Neural cell (in vitro differentiated cells): Measurements from ENCODE around the gene PTPRN2.

ENCODE experiments used
- CTCF ChIP-seq: fragments of 450-650 bp; IDR thresholded peaks from 2 replicates; pipeline ENCODE4 v1.5.1; 2014; ENCODE audit warnings: antibody characterized with exemption, mild to moderate bottlenecking, moderate library complexity; ENCODE audit not compliant: poor library complexity, severe bottlenecking
- EP300 ChIP-seq: fragments of 450-650 bp; conservative IDR thresholded peaks from 2 replicates; pipeline ENCODE4 v1.6.1; 2014; ENCODE audit warnings: antibody characterized with exemption, mild to moderate bottlenecking, moderate library complexity; ENCODE audit not compliant: poor library complexity, severe bottlenecking
- EZH2 ChIP-seq: fragments of 200-600, 300-800 bp; shearing (Covaris generic), sonication (generic); IDR thresholded peaks from 2 replicates; pipeline ENCODE4 v1.6.1; 2014; ENCODE audit warnings: antibody characterized with exemption, low read length, borderline replicate concordance, mild to moderate bottlenecking; ENCODE audit not compliant: insufficient read depth, poor library complexity, severe bottlenecking
- MXI1 ChIP-seq: fragments of 450-650 bp; conservative IDR thresholded peaks from 2 replicates; pipeline ENCODE4 v1.6.1; 2014; ENCODE audit warnings: antibody characterized with exemption, mild to moderate bottlenecking; ENCODE audit not compliant: poor library complexity, severe bottlenecking
- POLR2AphosphoS5 ChIP-seq: IDR thresholded peaks from 2 replicates; pipeline ENCODE4 v1.6.1; 2012
- RAD21 ChIP-seq: fragments of 450-650 bp; conservative IDR thresholded peaks from 2 replicates; pipeline ENCODE4 v1.6.1; 2014; ENCODE audit warnings: antibody characterized with exemption, mild to moderate bottlenecking, moderate library complexity
- REST ChIP-seq: IDR thresholded peaks from 2 replicates; pipeline ENCODE4 v1.6.1; 2012; ENCODE audit warnings: borderline replicate concordance
- SMC3 ChIP-seq: fragments of 450-650 bp; conservative IDR thresholded peaks from 2 replicates; pipeline ENCODE4 v1.6.1; 2014; ENCODE audit warnings: antibody characterized with exemption, mild to moderate bottlenecking, moderate library complexity; ENCODE audit not compliant: poor library complexity
- TAF1 ChIP-seq: IDR thresholded peaks from 2 replicates; pipeline ENCODE4 v1.6.1; 2012; ENCODE audit warnings: low read depth

- TF ChIP-seq CTCF (no peak), POLR2AphosphoS5 (no peak), EZH2 (no peak), RAD21 (no peak), EP300 (no peak), SMC3 (no peak), REST (no peak), TAF1 (no peak), MXI1 (no peak)
These were observed 819.4 kb downstream of the PTPRN2 start for GRCh38 chr7:157768198-157768597.
